HG02981 (cell line): Measurements from ENCODE around the gene RHNO1.

Source experiments
- ATAC-seq: cut with Tn5 transposase; IDR thresholded peaks from one replicate; pipeline ENCODE4 v1.9.1; 2021; ENCODE audit warnings: mild to moderate bottlenecking, moderate library complexity; ENCODE audit not compliant: unreplicated experiment

Gene RHNO1

GRCh38 chr12:2897418-2897817, 20.4 kb downstream of the RHNO1 start:
- no peak for ATAC-seq

GRCh38 chr12:2900642-2901041, 23.6 kb downstream of the RHNO1 start:
- no peak for ATAC-seq

- ATAC-seq = no peak
Measured at GRCh38 chr12:2902272-2902880, 25.4 kb downstream of the RHNO1 start.

- ATAC-seq = no peak
Measured at GRCh38 chr12:2904260-2904659, 27.2 kb downstream of the RHNO1 start.

GRCh38 chr12:2912216-2912575, 35.2 kb downstream of the RHNO1 start:
- ATAC-seq = no peak

- no peak for ATAC-seq
Measured at GRCh38 chr12:2919249-2919648, 42.2 kb downstream of the RHNO1 start.

GRCh38 chr12:2922329-2922728, 45.3 kb downstream of the RHNO1 start:
- no peak for ATAC-seq

- no peak for ATAC-seq
Measured at GRCh38 chr12:2923057-2923456, 46.0 kb downstream of the RHNO1 start.

GRCh38 chr12:2924019-2924418, 47.0 kb downstream of the RHNO1 start:
- ATAC-seq = no peak

GRCh38 chr12:2925322-2925995, 48.4 kb downstream of the RHNO1 start:
- no peak for ATAC-seq

GRCh38 chr12:2930865-2931264, 53.8 kb downstream of the RHNO1 start:
- ATAC-seq = no peak

GRCh38 chr12:2933586-2933985, 56.6 kb downstream of the RHNO1 start:
- no peak for ATAC-seq

GRCh38 chr12:2934371-2934770, 57.3 kb downstream of the RHNO1 start:
- no peak for ATAC-seq

GRCh38 chr12:2936301-2936700, 59.3 kb downstream of the RHNO1 start:
- ATAC-seq = no peak

GRCh38 chr12:2937500-2937899, 60.5 kb downstream of the RHNO1 start:
- ATAC-seq = no peak
